HPDE6-E6E7 (cell line): Measurements from ENCODE around the gene MDFIC.

Source experiments
- DNase-seq: peaks from one replicate; pipeline ENCODE4 v3.0.0; 2011; ENCODE audit warnings: missing footprints; ENCODE audit errors: extremely low spot score

Gene MDFIC

DNA sequence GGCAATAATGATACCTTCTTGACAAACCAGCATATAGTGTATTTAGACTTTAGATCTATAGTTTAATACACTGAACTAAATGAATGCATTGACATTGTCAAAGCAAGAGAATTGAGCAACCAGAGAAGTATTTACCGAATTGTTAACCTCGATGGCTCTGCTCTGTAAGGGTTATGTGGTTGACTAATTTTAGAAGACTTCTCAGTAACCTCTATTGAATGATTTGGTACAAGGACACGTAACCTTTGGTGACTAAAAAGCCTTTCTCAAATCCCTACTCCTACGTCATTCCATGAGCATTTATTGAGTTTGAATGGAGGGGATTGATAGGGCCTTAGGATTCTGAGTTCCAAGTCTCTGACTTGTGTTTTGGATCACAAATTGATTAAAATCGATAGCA is 67.6 kb downstream of the MDFIC start:
- DNase-seq = no peak

DNA sequence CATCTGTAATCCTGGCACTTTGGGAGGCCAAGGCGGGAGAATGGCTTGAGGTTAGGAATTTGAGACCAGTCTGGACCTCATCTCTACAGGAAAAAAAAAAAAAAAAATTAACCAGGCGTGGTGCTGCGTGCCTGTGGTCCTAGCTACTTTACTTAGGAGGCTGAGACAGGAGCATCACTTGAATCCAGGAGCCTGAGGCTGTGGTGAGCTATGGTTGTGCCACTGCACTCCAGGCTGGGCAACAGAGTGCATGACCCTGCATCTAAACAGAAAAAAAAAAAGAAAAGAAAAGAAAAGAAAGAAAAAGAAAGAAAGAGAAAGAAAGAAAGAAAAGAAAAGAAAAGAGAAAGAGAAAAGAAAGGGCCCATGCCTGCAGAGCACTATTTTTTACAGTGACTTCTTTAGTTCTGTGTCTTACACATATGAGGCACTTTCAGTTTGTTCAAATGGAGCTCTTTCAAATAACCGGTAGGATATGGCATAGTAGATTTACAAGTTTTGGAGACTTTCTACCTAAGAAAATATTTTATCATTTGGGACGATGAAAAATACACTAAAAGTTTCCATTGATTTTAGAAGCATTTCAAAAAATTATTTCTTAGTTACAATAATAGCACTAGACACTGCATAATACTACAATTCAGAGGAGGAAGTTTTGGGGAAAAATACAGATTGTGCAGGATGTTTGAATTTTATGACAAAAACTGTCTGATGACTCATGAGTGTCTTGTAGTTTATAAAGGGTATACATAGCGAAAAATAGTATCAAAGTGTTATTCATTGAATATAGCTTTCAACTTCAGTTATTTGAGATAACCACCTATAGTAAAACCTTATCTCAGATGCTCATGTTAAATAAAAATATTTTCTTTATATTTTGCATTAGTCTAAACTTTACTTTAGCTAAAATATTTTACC is 75.9 kb downstream of the MDFIC start:
- no peak for DNase-seq

DNA sequence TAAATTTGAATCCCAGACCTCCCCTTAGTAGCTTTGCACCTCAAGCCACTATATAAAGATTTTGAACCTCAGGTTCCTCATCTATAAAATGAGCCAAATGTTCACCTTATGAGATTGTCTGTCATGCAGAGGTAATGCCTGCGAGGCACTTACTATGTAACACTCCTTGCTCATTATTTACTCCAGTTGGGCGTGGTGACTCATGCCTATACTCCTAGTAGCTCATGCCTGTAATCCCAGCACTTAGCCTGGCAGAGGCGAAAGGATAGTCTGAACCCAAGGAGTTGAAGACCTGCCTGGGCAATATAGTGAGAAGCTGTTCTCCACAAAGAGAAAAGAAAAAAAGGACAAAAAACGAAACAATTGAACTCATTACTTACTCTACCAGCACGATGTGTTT is 82.2 kb downstream of the MDFIC start:
- peak; percentile 29 for DNase-seq

DNA sequence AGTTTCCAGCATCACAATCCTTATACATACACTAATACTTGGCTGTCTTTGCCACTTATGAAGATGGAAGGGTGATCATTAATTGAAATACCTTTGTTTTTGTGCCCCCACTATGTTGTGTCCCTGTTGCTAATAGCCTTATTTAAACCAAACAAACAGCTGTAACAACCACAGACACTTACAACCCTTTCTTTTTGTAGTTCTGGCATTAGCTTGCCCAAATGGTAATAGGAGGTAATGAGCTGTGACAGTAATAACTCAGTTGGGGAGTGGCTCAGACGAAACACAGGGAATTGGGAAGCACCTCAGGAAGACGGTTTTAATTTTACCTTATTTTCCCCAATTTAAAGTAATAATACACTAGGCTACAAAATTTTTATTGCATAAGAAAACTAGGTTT is 83.4 kb downstream of the MDFIC start:
- DNase-seq = no peak

DNA sequence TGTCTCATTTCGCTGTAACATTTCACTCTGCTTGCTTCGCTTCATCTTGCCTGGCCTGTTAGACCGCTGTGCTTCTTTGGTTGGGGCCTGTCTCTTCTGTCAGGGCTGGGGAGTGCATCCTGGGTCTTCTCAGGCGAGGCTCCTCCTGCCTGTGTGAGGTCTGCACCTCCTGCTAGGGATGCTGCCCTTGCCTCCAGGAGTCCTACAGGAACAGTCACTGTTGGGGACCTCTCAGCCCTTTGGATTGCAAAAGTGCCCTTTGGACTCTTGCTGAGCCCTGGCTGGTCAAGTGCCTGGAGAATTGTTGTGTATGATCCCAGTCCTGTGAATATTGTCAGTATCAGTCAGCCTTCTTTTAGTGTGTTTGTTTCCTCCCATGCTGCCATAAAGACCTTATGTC is 84.1 kb downstream of the MDFIC start:
- DNase-seq = no peak

DNA sequence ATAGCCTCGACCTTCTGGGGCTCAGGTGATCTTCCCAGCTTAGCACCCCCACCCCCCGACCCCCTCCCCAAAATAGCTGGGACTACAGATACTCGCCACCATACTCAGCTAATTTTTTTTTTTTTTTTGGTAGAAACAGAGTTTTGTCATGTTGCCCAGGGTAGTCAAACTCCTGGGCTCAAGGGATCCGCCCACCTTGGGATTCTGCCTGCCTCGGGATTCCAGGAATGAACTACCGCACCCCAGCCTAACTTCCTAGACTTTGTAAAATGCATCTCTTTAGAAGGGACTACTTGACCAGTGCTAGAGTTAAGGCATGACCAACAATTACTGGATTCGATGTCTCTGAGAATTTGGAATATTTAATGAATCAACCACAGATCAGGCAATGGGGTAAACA is 85.9 kb downstream of the MDFIC start:
- DNase-seq = no peak

DNA sequence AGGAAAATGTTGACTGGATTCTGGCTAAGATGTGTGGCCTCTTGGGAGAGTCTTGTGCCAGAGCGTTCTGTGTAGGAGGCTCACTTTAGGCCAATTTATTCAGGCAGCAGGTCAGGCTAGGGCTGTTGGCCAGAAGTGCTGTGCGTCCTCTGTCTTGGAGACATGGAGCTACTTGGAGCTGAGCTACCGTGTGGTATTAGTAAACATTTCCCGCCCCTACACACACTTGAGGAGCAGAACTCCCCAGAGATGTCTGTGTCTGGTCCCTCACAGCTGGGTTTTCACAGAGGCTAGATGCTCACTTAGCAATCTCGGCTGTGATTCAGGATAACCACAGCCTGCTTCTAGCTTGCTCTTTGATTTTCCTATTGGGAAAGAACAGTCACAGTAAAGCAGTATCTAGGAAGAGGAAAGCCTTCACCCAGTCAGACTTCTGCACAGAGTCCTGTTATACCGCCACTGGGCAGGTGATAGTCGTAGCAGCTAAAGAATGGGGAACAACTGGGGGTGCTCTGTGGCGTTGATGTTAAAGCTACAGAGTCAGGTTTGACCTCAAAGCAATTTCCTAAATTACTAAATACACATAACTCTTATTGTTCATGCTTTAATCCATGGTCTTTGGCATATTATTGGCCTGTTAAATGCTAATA is 86.7 kb downstream of the MDFIC start:
- no peak for DNase-seq

DNA sequence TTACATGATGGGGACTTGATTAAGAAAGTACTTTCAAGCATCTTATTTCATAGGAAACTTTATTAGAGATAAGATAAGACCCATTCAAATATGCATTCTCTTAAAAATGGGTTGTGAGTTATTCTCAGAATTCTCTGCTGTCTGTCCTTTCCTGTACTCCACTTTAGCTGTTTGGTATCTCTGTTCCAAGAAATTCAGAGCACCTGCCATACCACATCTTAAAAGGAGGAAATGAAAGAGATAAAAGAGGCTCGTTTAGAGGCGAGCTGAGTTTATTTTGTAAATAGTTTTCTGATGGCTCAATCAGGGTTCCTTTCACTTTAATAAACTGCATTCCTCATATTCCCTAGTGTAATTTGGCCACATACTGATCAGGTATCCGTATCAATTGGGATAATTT is 87.2 kb downstream of the MDFIC start:
- no peak for DNase-seq

DNA sequence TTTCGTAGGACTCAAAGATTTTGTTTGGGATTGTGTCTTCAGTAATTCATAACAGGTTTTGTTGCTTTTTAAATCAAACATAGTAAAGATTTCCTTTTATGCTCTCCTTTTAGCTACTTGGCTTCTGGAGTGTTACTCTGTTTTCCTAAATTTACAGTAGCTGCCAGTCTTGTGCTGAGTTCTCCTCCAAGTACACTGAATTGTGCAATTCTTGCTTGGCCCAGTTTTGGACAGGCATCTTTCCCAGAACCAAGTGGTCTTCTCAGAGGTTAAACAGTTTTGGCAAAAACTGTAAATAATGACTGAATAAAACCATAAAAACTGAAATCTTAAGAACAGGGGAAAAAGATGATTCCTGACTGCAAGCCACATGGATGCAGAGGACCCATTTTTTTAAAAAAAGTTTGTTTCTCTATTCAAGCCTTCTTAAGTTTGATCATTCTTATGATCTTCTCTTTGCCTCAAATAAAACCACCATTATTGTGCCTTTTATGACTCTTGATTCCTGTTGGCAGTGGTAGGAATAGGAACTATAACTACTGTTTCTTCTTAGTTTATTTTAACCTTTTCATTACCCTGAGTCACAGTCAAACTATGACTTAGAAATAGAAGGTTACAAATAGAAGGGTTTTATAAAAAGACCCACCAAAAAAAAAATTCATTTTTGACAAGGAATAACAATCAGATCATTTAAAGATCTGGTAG is 88.0 kb downstream of the MDFIC start:
- DNase-seq = no peak

DNA sequence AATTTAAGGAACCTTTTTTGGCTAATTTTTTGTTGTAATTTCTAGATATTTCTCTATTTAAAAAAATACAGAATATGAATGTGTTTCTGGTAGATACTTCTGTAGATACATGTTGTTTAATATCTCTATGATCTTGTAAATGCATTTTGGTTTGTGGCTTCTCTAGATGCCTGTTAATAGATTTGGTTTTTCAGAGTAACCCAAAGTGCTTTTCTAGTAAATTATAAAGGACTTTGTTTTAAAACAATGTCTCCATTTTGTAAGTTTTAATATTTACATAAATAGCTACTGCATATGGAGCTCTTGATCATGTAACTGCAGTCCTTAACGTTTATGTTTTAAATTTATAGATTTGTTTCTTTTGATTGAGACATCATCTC is 88.5 kb downstream of the MDFIC start:
- DNase-seq = no peak

DNA sequence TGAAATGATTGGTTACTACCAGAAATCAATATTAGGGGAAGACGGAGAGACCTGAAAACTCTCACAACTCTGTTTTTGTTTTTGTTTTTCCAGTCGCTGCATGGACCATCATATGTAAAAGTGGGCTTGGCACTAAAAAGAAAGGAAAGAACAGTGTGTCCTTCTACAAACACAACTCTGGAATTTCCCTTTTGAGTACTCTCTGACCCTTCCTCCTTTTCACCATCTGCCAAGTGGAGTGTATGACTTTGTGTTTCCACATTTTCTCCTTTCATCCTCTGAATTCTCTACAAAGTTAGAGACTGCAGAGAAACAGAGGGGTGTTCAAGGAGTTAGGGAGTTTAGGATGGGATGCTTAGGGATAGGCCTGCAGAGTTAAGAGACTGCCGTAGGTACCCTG is 92.0 kb downstream of the MDFIC start:
- DNase-seq = no peak

DNA sequence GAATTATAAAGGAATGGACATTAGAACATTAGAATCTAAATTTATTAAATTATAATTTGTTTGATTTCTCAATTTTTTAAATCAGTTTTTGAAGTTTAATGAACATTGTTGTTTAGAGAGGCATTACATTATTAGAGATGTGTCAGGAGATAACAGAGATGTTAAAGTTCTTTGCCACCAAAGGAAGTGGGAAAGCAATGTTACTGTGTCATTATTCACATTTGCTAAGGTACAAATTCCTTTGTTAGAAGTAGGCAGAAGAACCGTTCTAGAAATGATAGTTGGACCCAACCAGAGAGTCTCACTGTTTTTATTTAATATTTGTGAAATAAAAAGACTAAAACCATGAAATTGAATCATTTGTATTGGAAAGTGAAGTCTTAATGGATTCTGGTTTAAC is 92.9 kb downstream of the MDFIC start:
- DNase-seq = no peak

DNA sequence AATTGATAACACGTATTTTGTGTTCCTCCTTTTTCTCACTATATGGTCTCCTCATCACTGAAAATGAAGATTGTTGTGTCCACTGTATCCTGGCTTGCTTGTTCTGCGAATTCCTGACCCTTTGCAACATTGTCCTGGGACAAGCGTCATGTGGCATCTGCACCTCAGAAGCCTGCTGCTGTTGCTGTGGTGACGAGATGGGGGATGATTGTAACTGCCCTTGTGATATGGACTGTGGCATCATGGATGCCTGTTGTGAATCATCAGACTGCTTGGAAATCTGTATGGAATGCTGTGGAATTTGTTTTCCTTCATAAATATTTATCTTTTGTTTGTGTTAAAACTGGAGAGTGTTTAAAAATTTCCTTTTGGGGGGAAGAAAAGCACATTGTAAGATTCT is 93.7 kb downstream of the MDFIC start:
- DNase-seq = no peak

DNA sequence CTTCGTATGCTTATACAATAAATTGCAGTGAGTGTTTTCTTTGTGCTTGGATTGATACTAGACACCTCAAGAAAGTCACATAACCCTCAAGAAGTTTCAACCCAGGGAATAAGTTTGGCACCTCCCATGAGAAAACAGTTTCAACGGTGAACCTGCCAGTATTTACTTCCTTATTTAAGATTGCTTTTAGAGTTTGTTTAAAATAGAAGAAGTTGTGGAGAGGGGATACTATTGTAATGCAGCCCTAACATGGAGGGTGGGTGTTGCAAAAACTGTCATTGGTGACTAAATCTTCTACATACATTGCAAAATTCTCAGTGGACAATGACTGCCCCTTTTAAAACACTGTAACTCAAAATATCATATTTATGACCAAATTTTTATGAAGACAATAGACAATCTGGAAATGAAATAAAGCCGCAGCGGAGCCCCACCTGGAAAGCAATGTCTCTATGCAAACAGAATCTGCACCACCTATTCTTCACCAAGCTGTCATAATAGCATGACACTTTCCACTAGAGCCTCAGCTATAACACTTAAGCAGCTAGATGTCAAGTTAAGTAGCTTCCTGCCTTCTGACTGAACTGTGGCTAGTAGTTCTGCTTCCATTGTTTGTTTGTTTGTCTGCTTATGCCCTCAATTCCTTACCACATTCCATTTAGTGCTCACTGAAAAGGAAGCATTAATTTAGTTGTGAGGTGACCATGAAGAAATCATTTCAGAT is 98.2 kb downstream of the MDFIC start:
- no peak for DNase-seq

DNA sequence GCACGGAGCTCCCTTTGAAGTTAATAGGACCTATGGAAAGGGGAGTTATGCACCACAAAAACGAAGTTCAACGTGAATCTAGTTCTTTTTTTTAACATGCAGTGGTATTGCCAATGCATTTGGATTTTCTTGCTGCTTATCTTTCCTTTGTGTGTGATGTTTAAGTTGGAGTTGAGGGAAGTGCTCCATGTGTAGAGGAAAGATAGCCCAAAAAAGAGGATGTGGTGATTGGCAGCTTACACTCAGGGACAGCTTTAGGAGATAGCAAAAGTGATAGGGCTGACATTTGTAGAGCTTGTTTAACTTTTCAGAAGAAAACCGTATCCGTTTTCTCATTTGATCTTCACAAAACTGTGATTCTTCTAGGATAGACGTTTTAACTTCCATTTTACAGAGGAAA is 101.3 kb downstream of the MDFIC start:
- DNase-seq = no peak

DNA sequence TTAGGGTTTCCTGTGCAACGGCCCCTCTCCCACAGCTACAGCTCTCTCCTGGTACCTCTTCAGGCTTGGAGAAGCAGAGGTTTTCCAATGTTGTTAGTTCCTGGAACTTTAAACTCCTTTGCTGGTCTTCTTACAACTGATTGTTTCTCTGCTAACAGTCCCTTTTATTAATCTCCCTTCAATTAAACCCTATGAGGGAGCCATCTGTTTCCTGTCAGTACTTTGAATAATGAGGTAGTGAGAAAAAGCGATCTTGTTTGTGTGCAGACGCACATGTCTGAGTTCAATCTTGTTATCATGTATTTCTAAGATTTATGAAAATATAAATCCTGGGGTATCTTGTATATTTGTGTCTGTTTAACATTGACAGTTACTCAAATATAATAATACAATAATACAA is 102.4 kb downstream of the MDFIC start:
- DNase-seq = no peak

DNA sequence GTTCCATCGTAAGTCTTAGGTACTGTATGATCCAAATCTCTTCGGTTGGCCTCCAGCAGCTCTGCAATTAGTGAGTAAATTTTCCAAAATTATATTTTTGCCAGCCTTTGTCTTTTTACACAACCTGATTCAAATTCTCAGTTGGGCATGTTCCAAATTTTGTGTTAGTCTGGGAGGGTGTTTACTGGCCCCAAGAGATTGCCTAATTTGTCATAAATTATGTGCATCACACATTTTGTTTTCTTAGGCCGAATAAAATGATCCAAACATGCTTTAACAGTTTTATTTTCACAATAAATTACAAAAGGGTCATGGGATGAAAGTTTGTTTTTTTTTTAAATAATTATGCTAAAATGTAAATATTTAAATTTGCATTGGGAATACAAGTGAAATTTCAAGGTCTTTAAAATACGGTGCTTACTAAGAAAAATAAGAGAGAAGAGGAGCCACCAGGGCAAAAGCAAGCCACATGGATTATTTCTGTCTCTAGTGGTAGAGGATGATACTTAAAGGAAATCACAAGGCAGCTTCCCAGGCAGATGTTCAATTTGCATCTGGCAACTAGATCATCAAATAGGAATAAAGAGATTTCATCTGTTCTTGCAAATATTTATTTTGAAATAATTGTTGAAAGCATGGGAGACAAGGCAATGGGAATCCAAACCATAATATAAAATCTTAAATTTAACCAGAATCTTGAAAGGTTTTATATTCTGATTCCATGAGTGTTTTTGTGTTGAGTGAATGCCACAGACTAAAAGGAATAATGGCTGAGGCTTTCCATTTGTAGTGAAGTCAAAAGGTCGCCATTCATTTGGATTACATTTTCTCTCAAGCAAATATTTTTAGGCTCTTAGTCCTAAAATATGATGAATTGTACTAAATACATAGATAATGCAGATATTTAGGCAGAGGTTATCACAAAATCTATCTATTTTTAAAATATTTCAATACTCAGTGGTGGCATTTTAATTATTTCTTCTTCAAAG is 111.1 kb downstream of the MDFIC start:
- no peak for DNase-seq

DNA sequence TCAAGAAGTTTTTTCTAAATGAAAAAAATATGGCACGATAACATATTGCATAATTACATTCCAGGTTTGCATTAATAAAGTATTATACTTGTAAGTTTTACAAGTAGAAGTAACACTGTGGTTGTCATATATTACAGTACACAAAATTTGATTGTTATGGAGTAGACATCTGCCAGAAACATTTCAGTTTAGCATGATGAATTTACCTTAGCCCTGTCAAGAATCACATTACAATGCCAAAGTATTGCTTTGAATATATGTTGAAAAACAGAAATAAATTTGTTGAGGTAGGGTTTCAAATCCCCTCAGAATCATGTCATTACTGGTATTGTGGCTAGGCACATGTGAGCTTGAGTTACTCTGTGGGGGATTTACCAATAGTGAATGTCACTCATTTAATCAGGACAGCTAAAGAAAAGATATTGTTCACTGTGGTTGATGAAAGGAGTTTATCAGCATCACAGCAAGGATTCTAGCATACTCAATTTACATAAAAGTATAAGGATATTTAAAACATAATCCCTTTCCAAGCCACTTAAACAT is 112.1 kb downstream of the MDFIC start:
- DNase-seq = no peak

DNA sequence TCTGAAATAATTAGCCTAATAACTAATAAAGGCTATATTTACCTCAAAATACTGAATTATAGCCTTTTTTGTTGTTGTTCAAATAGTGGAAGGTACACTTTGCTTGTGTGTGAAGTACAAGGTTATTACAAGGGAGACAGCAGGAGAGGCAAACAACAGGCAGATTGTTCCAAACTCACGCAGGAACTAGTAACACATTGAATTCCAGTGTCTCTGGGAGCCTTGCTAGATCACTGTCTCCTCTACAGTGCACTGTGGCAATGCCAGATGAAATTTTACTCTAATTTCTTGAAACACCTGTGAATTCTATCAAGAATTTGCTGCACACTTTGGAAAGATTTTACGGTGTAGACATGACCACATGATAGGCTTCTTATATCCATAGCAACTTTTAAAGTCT is 112.6 kb downstream of the MDFIC start:
- DNase-seq = no peak

DNA sequence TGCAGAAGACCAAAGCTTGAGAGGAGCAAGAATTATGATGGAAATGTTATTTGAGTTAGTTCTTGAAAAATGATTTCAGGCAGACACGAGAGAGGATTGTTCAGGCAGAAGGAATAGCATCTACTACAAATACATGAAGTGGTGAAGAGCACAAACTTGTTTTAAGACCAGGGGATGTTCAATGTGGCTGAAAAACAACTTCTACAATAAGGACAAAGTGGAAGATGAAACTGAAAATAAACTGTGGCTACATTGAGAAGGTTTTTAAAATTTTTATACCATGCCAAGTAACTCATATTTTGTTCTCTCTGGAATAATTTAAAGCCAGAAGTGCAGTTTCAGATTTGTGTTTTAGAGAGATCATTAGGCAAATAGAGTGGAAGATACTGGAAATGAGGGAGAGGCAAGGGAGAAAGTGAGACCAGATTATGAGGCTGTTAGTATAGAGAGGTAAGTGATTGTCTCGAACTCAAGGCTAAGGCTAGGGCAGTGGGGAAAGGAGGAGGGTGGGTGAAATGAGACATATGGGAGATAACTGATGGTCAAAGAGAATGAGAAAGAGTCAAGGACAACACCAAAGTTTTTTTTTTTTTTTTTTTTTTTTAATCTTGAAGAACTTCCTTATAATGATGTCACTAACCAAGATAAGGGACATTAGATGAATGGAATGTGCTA is 115.4 kb downstream of the MDFIC start:
- DNase-seq = no peak
